OCI-LY7 (cell line): ENCODE results near the gene GATAD2B.

Experiments
- CTCF ChIP-seq: fragments of 200-600 bp; sonication (generic); conservative IDR thresholded peaks from 2 replicates; pipeline ENCODE4 v1.5.1; 2014; ENCODE audit warnings: mild to moderate bottlenecking, antibody characterized with exemption, low read length, moderate library complexity, mixed read lengths
- EZH2phosphoT487 ChIP-seq: fragments of 200-600 bp; sonication (generic); IDR thresholded peaks from 2 replicates; pipeline ENCODE4 v1.6.1; 2018; ENCODE audit warnings: low read depth, borderline replicate concordance, mild to moderate bottlenecking, mixed run types, antibody characterized with exemption, low read length, moderate library complexity, mixed read lengths

DNA sequence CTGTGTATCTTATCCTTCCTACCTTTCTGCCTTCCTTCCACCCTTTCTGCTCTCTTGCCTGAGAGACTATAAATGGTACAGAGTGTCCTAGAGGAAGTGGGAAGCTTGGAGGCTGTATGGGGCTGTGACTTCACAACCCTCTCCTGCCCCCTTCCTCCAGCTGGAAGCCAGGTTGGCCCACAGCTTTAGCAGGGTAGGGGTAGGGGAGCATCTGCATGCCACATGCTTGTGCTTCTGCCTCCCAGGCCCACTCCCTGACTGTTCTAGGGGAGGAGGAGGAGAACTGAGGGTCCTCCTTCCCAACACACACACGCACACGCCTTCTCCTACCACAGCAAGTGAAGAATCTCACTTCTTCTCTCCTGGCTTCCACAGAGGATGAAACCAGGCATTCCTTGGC, 151.5 kb downstream of the GATAD2B start:
- TF ChIP-seq CTCF (no peak), EZH2phosphoT487 (no peak)
